HCT116 (cell line): ENCODE results near the gene PPP1CC. TPM values are rescaled to one million over a fixed set of nuclear protein-coding genes. Genes with fewer than 3 reads are reported as not detected.

ENCODE experiments used
- ATAC-seq: fragments of 200-7000 bp; cut with Tn5 transposase; 2 replicates; pipeline ENCODE4 v1.9.1; 2020; ENCODE audit warnings: mild to moderate bottlenecking, moderate library complexity
- BruUV-seq: library from RNA; stranded (reverse); fragments of 400-500 nt; replicated peaks from 2 replicates; lab custom pipeline; 2021; lab: Mats Ljungman, UMichigan
- CTCF ChIA-PET: fragments of 300-600 bp; sonication (Branson Sonifier 250); formaldehyde crosslinking; loops from one replicate; lab custom pipeline; 2021; ENCODE audit warnings: antibody characterized with exemption; lab: Charles Lee
- POLR2A ChIA-PET: fragments of 300-600, 350-600 bp; sonication (Branson Sonifier 250); formaldehyde crosslinking; loops from one replicate; lab custom pipeline; 2021; ENCODE audit warnings: antibody characterized with exemption; lab: Charles Lee
- RAD21 ChIA-PET, 2 experiments: fragments of 300-600 bp; sonication (Branson Sonifier 250); formaldehyde crosslinking; loops; one replicate each; lab custom pipeline; 2023; ENCODE audit warnings: low total read pairs in 2 of 2; ENCODE audit not compliant: uncharacterized antibody in 2 of 2, unreplicated experiment in 2 of 2, low non-redundant PET in 1 of 2; lab: Charles Lee
- DNase-seq: peaks from one replicate; pipeline ENCODE4 v3.0.0-alpha.2; 2010; ENCODE audit warnings: low read depth, low spot score
- H2AFZ ChIP-seq: fragments of 200-600 bp; shearing (Covaris generic), sonication (generic); 2 replicates; pipeline ENCODE4 v1.6.1; 2017; ENCODE audit warnings: low read depth, mixed run types, mixed read lengths, antibody characterized with exemption, low read length; ENCODE audit not compliant: poor library complexity, severe bottlenecking
- H3K27ac ChIP-seq: 2 replicates; pipeline ENCODE4 v1.5.1; 2012; ENCODE audit warnings: low read depth, low read length
- H3K27me3 ChIP-seq: fragments of 200-600 bp; sonication (generic); 2 replicates; pipeline ENCODE4 v1.6.1; 2016; ENCODE audit warnings: mixed run types, low read length, mixed read lengths; ENCODE audit not compliant: insufficient read depth
- H3K36me3 ChIP-seq, 2 experiments: fragments of 200-500 bp in 1 of 2; fragments of 200-600 bp in 1 of 2; sonication (Bioruptor generic) in 1 of 2; sonication (generic) in 1 of 2; 2 replicates each; pipeline versions ENCODE4 v1.5.1 to v1.6.1; 2014 to 2016; ENCODE audit warnings: low read length in 2 of 2, inconsistent platforms in 1 of 2, mixed read lengths in 1 of 2, mixed run types in 1 of 2; ENCODE audit not compliant: insufficient read depth in 2 of 2, control insufficient read depth in 1 of 2
- H3K4me1 ChIP-seq, 2 experiments: fragments of 200-600 bp in 1 of 2; sonication (generic) in 1 of 2; 2 replicates each; pipeline versions ENCODE4 v1.5.1 to v1.6.1; 2012 to 2017; ENCODE audit warnings: low read length in 2 of 2, inconsistent platforms in 1 of 2, mild to moderate bottlenecking in 1 of 2, mixed read lengths in 1 of 2, mixed run types in 1 of 2, moderate library complexity in 1 of 2; ENCODE audit not compliant: insufficient read depth in 2 of 2, control insufficient read depth in 1 of 2
- H3K4me2 ChIP-seq: fragments of 200-600 bp; sonication (generic); 2 replicates; pipeline ENCODE4 v1.6.1; 2017; ENCODE audit warnings: mixed run types, low read length, mixed read lengths
- H3K4me3 ChIP-seq, 2 experiments: fragments of 200-600 bp in 1 of 2; sonication (generic) in 1 of 2; replicated peaks in 1 of 2; 2 replicates each; pipeline ENCODE4 v1.5.1; 2011 to 2016; ENCODE audit warnings: low read length in 2 of 2, control low read depth in 1 of 2, low read depth in 1 of 2, mild to moderate bottlenecking in 1 of 2, mixed read lengths in 1 of 2, mixed run types in 1 of 2
- H3K79me2 ChIP-seq: fragments of 200-600 bp; sonication (generic); 2 replicates; pipeline ENCODE4 v1.6.1; 2017; ENCODE audit warnings: mild to moderate bottlenecking, mixed run types, low read length, moderate library complexity, mixed read lengths; ENCODE audit not compliant: insufficient read depth
- H3K9ac ChIP-seq: fragments of 200-600 bp; sonication (generic); 2 replicates; pipeline ENCODE4 v1.6.1; 2016; ENCODE audit warnings: low read length, mixed read lengths
- H3K9me2 ChIP-seq: fragments of 200-600 bp; sonication (generic), shearing (Covaris generic); 2 replicates; pipeline ENCODE4 v1.6.1; 2017; ENCODE audit warnings: mixed run types, mild to moderate bottlenecking, moderate library complexity; ENCODE audit not compliant: insufficient read depth
- H3K9me3 ChIP-seq, 2 experiments: fragments of 200-500 bp in 1 of 2; fragments of 200-600 bp in 1 of 2; sonication (Bioruptor generic) in 1 of 2; sonication (generic) in 1 of 2; 2 replicates each; pipeline ENCODE4 v1.6.1; 2014 to 2017; ENCODE audit warnings: low read length in 2 of 2, mixed read lengths in 2 of 2, inconsistent platforms in 1 of 2, low read depth in 1 of 2, mild to moderate bottlenecking in 1 of 2, mixed run types in 1 of 2, moderate library complexity in 1 of 2; ENCODE audit not compliant: control insufficient read depth in 1 of 2, insufficient read depth in 1 of 2
- H4K20me1 ChIP-seq: fragments of 200-600 bp; sonication (generic), shearing (Covaris generic); 2 replicates; pipeline ENCODE4 v1.6.1; 2017; ENCODE audit warnings: mixed run types, mild to moderate bottlenecking, moderate library complexity; ENCODE audit not compliant: insufficient read depth
- CEBPB ChIP-seq: IDR thresholded peaks from 2 replicates; pipeline ENCODE4 v1.6.1; 2012; ENCODE audit warnings: low read depth
- FOSL1 ChIP-seq: IDR thresholded peaks from 2 replicates; pipeline ENCODE4 v1.6.1; 2012; ENCODE audit warnings: low read depth
- POLR2AphosphoS5 ChIP-seq: IDR thresholded peaks from 2 replicates; pipeline ENCODE4 v1.6.1; 2011; ENCODE audit warnings: mild to moderate bottlenecking, low read depth, low read length, moderate library complexity
- RAD21 ChIP-seq: IDR thresholded peaks from 2 replicates; pipeline ENCODE4 v1.6.1; 2012; ENCODE audit warnings: low read depth, mild to moderate bottlenecking
- SIN3A ChIP-seq: IDR thresholded peaks from 2 replicates; pipeline ENCODE4 v1.6.1; 2012; ENCODE audit warnings: low read depth
- YY1 ChIP-seq: IDR thresholded peaks from 2 replicates; pipeline ENCODE4 v1.6.1; 2011; ENCODE audit warnings: low read length, low read depth, moderate library complexity, mild to moderate bottlenecking; ENCODE audit not compliant: insufficient replicate concordance; ENCODE audit errors: extremely low read depth
- ZFX ChIP-seq: fragments of 450-650 bp; IDR thresholded peaks from 2 replicates; pipeline ENCODE4 v1.6.1; 2017
- ZNF274 ChIP-seq: fragments of 200-500 bp; sonication (Bioruptor generic); IDR thresholded peaks from 2 replicates; pipeline ENCODE4 v1.6.1; 2014; ENCODE audit warnings: mild to moderate bottlenecking, low read depth, low read length, inconsistent platforms
- intact Hi-C: fragments of 100-400 bp; cut with micrococcal nuclease; formaldehyde crosslinking; loops from 2 replicates; pipeline ENCODE4 v1.10.0; 2022
- total RNA-seq: library from RNA; stranded (reverse); gene quantifications from one replicate; pipeline ENCODE4 v1.2.1, GENCODE V29; 2021; ENCODE audit not compliant: unreplicated experiment

Gene PPP1CC
- total RNA-seq, 1 experiment from 2014 or later: 248 TPM

DNA sequence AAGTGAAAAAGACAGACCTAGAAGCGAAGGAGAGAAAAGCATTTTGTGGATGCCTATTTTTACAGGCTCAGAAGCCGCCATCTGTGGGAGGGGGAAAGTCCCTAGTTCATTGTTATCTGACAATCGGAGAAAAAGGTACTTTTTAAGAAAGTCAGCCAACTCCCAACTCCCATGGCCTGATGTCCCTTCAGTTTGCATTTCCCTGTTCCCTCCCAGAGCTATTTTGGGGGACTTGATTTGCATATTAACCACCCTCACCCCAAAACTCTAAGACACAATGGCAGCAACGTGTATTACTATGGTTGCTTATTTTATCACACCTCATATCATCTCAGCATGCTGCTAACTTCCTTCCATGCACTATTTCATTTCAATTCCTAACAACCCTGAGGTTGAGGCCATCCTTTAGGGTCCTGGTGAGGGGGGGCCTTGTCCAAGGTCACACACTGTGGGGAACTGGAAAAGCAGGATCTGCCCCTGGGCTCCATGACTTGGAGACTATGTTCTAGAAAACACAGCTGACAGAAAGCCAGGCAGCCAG is 72.5 kb downstream of the PPP1CC start:
- ChIA-PET POLR2A (no interaction called here), CTCF (no interaction called here)
- ATAC-seq: no peak

More for the DNA sequence above, 72.5 kb downstream of the PPP1CC start:
- DNase-seq: no peak
- no peaks in the 10 kb centered on the region for H3K36me3 ChIP-seq
- no peaks in the 10 kb centered on the region for H3K27me3 ChIP-seq
- H3K9me2 ChIP-seq: no peaks in the 10 kb centered on the region
- intact Hi-C loops: no loop called here
- no peaks in the 10 kb centered on the region for H3K79me2 ChIP-seq
- RAD21 ChIA-PET: no interaction called here
- H4K20me1 ChIP-seq: no peaks in the 10 kb centered on the region
- H3K9me3 ChIP-seq: no peaks in the 10 kb centered on the region
- TF ChIP-seq FOSL1 (no peak), RAD21 (no peak), ZFX (no peak), CEBPB (no peak), YY1 (no peak), POLR2AphosphoS5 (no peak), SIN3A (no peak), ZNF274 (no peak)
- no TSS peak for BruUV-seq
- no peak overlapping the region for H3K9ac ChIP-seq
- H3K4me3 ChIP-seq: no peak overlapping the region
- H3K4me2 ChIP-seq: no peak overlapping the region
- H3K27ac ChIP-seq: no peak overlapping the region
- H2AFZ ChIP-seq: no peak overlapping the region
- no peaks in the 10 kb centered on the region for H3K4me1 ChIP-seq

Other genes with a start within 250 kb of the PPP1CC start
- gene VPS29, start 240.8 kb downstream of the PPP1CC start, total RNA-seq: 95.7 TPM
- 0.17 TPM for gene RAD9B, start 240.6 kb downstream of the PPP1CC start, total RNA-seq
- gene PPTC7, start 159.6 kb downstream of the PPP1CC start, total RNA-seq: 25.2 TPM
- 27.0 TPM for gene TCTN1, start 128.8 kb downstream of the PPP1CC start, total RNA-seq
- 0.15 TPM for gene HVCN1, start 53.8 kb downstream of the PPP1CC start, total RNA-seq
- 0.47 TPM for gene CCDC63, start 104.1 kb upstream of the PPP1CC start, total RNA-seq
- gene MYL2, start 177.7 kb upstream of the PPP1CC start, total RNA-seq: 0.39 TPM